GM10248 (cell line): Measurements from ENCODE around the gene ZNF415.
"Not testable (repeated sequence)": the region's sequence is repeated elsewhere in the genome, so short reads cannot be mapped to it uniquely, and the experiment has no call there.

Source experiments
- CTCF ChIA-PET: fragments of 300-600 bp; sonication (Branson Sonifier 250); formaldehyde crosslinking; extraction: SDS; loops from one replicate; lab custom pipeline; 2021; ENCODE audit warnings: antibody characterized with exemption; lab: Yijun Ruan, JAX
- POLR2A ChIA-PET: fragments of 350-650 bp; sonication (Branson Sonifier 250); formaldehyde crosslinking; extraction: SDS; loops from one replicate; lab custom pipeline; 2020; ENCODE audit warnings: antibody characterized with exemption; lab: Yijun Ruan, JAX
- DNase-seq: peaks from one replicate; pipeline ENCODE4 v3.0.0; 2012; ENCODE audit errors: extremely low spot score
- CTCF ChIP-seq: IDR thresholded peaks from 2 replicates; pipeline ENCODE4 v1.5.1; 2012; ENCODE audit warnings: mild to moderate bottlenecking, low read depth; ENCODE audit errors: extremely low read depth, missing control alignments, control extremely low read depth

The ZNF415 gene

GRCh38 chr19:53131727-53132126 lies 983 bp downstream of the ZNF415 start:
- ChIA-PET POLR2A (interaction anchor here (0.7 kb wide), 1 partner anchor 121 kb away, joined by 3 read pairs; no protein-coding TSS in a partner anchor), CTCF (no interaction called here)
- no peak for TF ChIP-seq CTCF
- DNase-seq: no peak

GRCh38 chr19:53131085-53131590 lies 1.6 kb downstream of the ZNF415 start:
- no peak for DNase-seq
- ChIA-PET CTCF (no interaction called here), POLR2A (no interaction called here)
- TF ChIP-seq CTCF: no peak

- ChIA-PET CTCF (interaction anchor here (1.1 kb wide), 1 partner anchor 11 kb away, joined by 3 read pairs; no protein-coding TSS in a partner anchor), POLR2A (no interaction called here)
- DNase-seq: no peak
- TF ChIP-seq CTCF: no peak
Measured at GRCh38 chr19:53130506-53130905, 2.2 kb downstream of the ZNF415 start.

GRCh38 chr19:53126733-53127526 lies 5.8 kb downstream of the ZNF415 start:
- CTCF ChIA-PET, DNase-seq, POLR2A ChIA-PET: not testable (repeated sequence)

- no peak for TF ChIP-seq CTCF
- CTCF ChIA-PET: no interaction called here
- DNase-seq: no peak
- POLR2A ChIA-PET: no interaction called here
Measured at GRCh38 chr19:53123400-53123799, 9.3 kb downstream of the ZNF415 start.

- POLR2A ChIA-PET: no interaction called here
- CTCF ChIA-PET: no interaction called here
- no peak for TF ChIP-seq CTCF
- no peak for DNase-seq
Measured at GRCh38 chr19:53112286-53112685, 20.4 kb downstream of the ZNF415 start.

- ChIA-PET CTCF (no interaction called here), POLR2A (no interaction called here)
- TF ChIP-seq CTCF: no peak
Measured at GRCh38 chr19:53109527-53109926, 23.2 kb downstream of the ZNF415 start.

More at GRCh38 chr19:53109527-53109926, 23.2 kb downstream of the ZNF415 start:
- no peak for DNase-seq
